HG02759 (cell line): ENCODE data around the gene DTHD1.

ENCODE experiments used
- ATAC-seq: cut with Tn5 transposase; IDR thresholded peaks from one replicate; pipeline ENCODE4 v1.9.1; 2021; ENCODE audit warnings: mild to moderate bottlenecking, moderate library complexity; ENCODE audit not compliant: unreplicated experiment

Gene DTHD1

DNA sequence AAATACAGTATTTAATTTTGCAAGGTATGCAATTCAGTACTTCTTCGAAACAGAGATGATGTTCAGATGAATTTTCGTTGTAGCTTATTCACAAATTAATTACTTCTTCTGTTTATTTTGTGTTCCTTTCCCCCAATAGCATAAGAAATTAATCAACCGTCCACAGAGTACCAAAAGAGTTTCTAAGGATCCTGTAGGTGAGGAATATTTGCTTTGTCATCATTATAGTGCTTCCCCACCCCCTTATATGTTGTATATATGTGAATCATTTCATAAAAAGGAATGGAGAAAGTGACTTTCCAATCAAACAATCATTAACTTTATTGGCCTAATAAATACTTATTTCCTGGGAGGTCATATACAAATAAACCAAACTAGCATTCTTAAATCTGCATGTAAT lies 57.6 kb downstream of the DTHD1 start:
- ATAC-seq = no peak

DNA sequence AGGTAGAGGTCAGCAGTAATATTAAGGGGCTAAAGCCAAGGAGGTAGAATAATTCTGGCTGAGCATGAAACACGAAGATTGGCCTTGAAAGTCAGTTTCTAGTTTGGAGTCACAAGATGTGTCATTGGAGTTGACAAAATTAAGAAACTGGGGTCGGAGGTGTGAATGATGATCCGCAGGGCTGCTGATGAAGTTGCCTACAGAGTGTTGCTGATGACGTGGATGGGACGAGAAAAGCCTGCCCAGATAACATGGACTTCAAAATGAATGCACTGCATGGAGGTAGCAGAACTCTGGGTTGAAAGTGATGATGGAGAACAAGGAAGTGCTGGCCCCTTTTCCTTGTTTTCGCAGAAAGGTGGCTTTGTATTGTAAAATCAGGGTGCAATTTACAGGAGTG lies 60.5 kb downstream of the DTHD1 start:
- no peak for ATAC-seq

DNA sequence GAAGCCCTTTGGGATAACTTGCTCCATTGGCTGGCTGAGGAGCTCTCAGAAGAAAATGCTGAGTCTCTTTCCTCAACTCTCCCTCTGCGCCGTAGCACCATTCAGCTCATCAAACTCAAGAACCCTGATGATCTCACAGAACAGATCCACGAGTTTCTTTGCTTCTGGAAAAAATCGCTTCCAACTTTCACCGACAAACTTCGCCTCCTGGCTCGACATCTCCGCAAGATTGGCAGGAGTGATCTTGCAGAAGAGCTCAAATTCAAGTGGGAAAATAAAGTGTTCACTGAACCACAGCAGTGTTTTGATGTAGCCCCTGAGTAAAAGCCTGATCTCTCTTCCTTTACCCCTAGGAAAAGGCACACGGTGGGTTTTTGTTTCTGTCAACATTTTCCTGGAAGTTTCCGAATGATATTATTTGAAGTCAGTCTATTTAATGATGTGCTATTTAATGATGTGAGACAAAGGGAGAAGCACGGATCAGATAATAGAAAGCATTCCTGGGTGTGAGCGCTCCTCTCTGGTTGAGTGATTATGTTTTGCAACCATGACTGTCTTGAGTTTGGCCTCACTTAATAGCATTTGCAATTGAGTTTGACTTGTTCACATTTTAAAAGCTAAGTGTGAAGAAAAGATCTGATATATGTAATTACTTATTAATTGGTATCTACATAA lies 62.2 kb downstream of the DTHD1 start:
- ATAC-seq = no peak

DNA sequence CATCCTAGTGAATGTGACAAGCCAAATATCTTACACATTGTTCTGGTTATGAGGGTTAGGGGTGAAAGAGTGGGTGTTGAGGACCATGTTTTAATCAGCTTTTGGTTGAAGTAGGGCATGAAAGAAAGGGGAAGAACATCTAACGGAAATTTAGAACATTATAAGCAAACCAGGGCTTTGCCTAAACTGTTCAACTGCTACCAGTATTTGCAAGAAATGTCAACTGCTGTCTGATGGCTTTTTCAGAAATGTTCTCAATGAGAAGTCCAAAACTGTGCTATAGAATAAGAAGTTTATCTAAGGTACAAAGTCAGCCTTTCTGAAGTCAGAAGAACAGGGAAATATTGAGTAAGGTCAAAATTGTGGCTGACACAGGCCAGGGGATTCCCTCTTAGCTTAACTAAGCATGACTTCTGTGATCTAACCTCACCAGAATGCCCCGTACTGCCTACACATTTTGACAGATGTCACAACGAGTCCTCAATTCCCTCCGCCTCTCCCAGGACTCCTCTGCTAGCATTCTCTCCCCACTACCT lies 67.1 kb downstream of the DTHD1 start:
- ATAC-seq = peak; percentile 97

DNA sequence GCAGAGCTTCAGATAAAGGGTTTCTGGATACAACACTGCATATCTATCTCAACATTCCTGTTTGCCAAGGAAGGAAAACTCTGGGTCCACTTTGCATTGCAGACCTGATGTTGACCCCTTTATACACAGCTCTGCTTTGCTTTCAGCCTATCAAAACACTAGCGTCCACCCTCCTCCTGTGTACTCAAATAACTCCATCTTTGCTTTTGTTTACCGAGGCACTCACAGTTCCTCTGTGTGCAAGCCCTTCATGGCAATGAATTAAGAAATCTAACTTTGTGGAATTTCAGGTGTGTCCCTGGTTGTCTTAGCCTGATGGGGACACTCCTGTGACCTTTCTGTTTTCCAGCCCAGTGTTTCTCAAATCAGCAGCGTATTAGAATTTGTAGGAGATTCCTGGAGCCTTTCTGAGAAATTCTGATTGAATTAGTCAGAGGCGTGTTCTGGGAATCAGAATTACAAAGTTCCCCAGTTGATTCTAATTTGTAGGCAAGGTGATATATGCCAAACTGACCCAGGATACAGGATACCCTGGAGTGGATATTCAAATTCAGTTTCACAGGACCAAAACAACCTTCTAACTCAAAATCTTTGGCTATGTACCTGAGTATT lies 68.6 kb downstream of the DTHD1 start:
- ATAC-seq = no peak

DNA sequence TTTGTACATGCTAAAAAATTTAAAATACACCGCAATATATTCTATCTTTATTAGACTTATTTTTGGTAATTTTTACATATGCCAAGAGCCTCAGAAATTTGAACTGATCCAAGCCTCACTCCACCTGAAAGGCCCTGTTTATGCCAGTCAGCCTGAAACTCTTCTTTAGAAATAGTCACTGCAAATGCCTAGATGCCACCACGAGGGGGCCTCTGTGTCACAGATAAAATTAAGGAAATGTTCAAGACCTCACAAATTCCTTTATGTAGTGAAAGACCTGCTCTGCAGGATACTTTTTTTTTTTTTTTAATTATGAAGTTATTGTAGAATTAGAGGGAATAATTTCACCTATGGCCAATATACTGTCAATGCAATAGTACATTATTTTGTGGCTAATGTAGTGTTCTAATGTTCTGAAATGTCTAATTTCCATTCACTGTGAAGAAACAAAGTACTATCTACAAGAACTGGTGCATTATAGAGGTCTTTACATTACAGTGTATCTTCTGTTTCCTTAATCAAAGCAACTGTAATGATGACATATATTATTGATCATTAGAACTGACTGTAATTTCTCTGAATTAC lies 69.8 kb downstream of the DTHD1 start:
- peak; percentile 51 for ATAC-seq

DNA sequence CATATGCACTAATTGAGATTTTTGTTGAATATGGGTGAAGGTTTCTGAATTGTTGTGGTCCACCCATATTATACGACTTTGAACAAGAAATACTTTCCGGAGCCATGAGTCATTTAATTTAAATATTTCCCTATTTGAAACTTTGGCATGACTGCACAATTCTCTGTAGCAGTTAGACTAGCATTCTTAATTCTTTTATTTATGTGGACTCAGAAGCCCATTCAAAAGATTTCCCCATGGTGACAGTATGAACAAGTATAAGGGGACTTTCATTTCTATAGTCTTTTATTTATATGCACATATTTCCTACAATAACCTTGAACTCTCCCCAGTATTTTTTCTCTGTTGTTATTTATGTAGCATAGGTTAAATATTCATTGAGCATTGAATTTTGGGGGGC lies 72.6 kb downstream of the DTHD1 start:
- ATAC-seq = no peak

DNA sequence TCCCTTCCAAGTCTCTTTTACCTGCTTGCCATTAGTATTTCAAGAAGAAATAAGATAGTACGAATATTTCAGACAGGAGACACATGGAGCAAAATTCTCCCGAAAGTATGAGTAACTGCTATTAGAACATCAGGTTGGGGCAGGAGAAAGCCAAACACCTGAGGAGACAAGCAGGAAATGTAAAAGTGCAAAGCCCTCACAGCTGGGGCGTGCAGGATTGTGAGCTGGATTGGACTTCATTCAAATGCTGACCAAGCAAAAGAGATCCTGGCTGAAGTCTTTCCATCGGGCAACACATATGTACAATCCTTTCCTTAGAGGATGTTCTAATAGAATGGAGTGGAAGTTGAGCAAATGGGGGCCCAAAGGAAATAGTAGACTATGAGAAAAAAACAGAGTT lies 76.8 kb downstream of the DTHD1 start:
- no peak for ATAC-seq

DNA sequence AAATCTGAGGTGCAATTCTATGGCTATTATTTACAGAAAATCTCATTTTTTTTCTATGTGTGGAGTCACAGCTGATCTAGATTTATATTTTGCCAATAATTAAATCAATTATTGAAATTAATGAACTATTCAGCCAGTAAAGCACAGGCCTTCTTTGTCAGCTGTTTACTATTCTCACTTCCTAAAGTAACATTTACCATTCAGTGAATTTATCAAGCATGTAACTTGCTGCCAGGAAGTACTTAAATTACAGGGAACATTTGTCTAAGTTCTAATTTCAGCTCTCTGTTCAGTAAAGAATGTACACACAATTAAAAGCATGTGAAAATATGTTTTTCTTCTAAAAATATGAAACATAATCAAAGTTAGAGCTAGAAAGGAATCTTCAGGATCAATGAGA lies 79.3 kb downstream of the DTHD1 start:
- no peak for ATAC-seq

DNA sequence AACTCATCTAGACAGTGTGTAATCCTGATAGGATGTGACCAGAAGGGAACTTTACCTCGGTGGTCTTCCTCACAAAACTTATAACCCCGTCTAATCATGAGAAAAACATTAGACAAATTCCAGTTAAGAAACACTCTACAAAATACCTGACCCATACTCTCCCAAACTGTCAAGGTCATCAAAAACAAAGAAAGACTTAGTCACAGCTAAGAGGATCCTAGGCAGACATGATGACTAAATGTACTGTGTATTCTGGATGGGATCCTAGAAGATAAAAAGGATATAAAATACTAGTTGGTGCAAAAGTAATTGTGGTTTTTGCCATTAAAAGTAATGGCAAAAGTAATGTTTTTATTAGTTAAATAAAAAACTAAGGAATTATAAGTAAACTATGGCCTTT lies 81.6 kb downstream of the DTHD1 start:
- ATAC-seq = no peak

DNA sequence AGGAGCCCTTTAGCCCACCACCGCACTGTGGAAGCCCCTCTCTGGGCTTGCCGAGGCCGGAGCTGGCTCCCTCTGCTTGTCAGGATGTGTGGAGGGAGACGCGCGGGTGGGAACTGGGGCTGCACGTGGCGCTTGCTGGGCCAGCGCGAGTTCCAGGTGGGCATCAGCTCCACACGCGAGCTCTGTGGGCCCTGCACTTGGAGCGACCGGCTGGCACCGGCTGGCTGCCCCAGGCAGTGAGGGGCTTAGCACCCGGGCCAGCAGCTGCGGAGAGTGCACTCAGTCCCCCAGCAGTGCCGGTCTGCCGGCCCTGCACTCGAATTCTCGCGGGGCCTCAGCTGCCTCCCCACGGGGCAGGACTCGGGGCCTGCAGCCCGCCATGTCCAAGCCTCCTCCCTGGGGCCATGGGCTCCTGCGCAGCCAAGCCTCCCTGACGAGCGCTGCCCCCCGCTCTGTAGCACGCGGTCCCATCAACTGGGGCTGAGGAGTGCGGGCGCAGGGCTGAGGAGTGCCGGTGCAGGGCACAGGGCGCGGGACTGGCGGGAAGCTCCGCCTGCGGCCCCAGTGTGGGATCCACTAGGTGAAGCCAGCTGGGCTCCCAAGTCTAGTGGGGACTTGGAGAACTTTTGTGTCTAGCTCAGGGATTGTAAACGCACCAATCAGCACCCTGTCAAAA lies 93.6 kb downstream of the DTHD1 start:
- no peak for ATAC-seq

DNA sequence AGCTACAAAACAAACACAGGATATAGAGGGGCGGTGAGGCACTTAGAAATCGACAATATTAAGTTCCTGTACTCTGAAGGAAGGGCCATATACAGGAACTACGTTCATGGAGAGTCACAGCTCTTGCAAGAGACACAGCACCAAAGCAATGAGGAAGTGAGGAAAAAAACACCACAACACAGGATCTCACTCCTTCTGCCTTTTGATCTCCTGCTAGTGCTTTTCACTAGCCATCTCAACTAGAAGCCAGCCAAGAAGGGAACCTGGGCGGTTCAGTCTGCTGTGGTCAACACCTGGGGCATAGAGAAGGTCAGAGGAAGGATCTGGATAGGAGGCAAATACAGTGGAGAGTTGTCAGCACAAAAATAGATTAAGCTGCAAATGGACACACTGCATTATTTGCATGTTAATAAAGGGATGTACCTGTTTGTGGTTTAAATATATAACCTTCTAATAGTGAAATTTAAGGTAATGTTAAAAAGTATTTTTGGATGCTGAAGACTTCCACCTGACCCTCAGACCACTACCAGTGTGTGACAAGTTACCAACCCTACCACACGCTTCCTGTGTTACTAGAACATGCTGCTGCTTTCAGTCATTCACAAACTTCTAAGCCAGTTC lies 104.6 kb downstream of the DTHD1 start:
- peak; percentile 88 for ATAC-seq

DNA sequence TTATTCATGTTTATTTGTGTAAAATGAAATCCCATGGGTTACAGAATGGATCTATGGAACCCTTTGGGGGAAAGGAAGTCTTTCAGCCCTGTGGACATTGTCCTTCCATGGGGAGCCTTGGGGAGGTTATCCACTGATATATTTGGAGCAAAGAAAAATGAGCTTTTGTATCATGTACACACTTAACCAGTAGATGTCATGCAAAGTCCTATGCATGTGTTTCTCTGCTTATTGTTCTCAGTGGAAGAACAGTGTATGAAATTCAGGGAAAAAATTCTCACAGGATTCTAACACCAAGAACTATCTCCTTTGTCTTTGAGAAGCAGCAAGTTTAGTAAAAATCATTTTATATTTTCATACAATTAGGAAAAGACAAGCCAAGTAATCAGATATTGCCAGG lies 105.3 kb downstream of the DTHD1 start:
- ATAC-seq = no peak

DNA sequence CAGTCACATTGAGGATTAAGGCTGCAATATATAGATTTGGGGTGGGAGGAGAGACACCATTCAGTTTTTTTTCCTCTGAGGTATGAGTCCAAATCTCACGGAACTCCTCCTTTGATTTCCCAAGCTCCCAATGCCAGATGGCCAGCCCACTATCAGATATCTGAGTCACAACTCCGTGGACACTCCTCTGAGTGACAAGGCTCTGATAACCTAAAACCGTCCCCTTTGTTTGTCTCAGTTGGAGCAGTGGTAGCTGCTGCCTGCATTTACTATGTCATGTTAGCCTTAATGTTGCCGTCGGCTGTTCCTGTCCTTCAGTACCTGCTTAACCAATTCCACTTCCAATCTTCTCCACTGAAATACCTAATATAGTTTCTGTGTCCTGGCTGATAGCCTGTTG lies 107.3 kb downstream of the DTHD1 start:
- no peak for ATAC-seq

DNA sequence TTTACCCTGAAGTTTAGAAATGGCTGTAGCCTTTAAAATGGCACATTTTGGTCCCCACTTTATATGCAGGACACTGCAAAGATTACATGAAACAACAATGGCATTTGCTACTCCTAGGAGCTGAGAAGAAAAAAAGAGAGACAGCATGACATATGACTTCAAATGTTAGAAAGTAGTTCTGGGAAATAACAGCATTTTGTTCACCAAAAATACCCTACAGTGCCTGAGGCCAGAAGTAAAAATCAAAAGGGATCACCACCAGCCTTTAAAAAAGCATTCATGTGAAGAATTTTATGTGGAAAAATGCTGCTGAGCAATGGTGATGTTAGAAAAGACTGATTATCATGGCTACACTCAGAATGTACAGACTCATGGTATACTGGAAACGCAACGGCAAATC lies 110.0 kb downstream of the DTHD1 start:
- ATAC-seq = no peak

DNA sequence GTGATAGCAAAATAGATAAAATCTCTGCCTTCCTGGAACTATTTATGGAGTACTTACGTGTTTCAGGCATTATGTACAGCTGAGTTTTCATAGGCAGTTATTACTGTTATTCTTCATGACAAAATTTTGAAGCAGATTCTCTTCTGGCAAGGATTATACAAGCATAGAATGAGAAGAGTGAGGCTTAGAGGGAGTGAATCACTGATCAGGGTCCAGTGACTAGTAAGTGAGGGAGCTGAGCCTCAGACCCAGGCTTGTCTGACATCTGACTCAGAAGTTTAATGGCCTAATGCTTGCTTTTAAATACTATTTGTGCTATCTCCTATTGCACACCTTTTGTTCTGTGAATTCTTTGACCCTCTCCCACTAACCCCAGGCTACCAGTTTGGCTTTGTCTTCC lies 110.6 kb downstream of the DTHD1 start:
- no peak for ATAC-seq

DNA sequence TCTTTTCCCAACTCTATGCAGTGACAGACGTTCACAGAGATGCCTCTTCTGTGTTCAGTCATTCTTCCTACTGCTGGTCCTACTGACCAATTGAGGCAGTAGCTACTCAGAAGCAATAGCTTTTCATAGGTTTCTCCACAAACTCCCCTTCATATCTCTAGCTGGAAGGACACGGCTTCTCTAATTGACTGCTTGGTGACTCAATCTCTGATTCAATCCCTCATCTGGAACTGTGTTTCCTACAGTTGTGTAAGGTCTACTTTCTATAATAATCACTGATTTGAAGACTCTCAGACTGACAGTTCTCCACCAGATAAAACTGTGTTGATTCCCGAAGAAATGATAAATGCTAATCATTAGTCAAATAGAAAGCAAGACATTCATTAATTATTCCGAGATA lies 111.5 kb downstream of the DTHD1 start:
- ATAC-seq = no peak
